ENCODE results near the gene DIAPH3.
"Not testable (repeated sequence)": the region's sequence is repeated elsewhere in the genome, so short reads cannot be mapped to it uniquely, and the experiment has no call there.

DIAPH3 gene

GRCh38 chr13:60163478-60164233, at the start of gene DIAPH3:
Gene DIAPH3 (minus strand): TSS chr13:60163928. CDS start chr13:60163766, 162 bp downstream.
- DNase-seq: peak; percentile 92

- DNase-seq: no peak
These were observed 49.6 kb upstream of the DIAPH3 start for GRCh38 chr13:60213236-60213744.

DNA sequence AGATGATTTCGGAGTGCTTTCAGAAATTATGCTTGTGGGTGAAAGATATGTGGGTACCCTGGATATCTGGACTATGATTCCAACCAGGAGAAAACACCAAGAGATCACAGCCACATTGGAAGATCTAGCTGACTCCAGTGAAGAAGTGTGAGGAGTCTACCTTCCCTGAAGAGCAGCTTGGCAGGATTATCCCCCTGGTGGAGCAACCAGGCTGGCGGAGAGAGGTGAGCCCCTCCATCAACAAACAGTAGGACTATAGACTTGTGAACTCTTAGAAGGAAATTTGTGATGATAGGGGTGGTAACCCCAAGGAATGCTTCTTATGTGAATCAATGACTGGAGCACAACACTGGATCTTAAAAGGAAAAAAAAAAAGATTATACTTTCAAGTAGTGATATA, 47.8 kb upstream of the DIAPH3 start:
- no peak for DNase-seq

DNA sequence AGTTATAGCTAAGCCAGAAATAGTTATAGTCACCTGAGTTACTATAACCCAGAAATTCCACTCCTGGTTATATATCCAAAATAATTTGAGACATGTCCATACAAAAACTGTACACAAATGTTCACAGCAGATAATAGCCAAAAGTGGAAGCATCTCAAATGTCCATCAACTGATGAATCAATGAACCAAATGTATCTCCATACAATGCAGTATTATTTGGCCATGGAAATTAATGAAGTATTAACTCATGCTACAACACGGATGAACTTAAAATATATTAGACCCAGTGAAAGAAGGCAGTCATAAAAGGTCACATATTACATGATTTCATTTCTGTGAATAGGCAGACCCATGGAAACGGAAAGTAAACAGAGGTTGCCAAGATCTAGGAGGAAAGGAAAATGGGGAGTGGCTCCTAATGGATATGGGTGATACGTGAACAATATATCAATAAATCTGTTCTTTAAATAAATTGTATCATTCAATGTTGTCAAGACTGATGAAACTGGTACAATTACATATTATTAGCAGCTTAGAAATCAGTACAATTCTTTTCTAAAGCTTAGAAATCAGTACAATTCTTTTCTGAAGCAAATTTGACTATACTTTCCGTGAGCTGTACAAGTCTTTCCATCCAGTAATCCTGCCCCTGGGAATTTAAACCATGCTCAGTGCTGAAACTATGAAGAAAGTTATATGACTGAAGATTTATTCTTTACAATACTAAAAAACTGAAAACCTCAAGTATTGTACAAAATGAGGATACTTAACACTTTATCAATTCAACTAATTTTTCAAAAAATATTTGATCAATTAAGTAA, 47.0 kb upstream of the DIAPH3 start:
- DNase-seq: no peak

- not testable (repeated sequence) for DNase-seq
These were observed 41.8 kb upstream of the DIAPH3 start for GRCh38 chr13:60205499-60205898.

- DNase-seq: no peak
These were observed 37.6 kb upstream of the DIAPH3 start for GRCh38 chr13:60201286-60201685.

- DNase-seq: not testable (repeated sequence)
These were observed 32.2 kb upstream of the DIAPH3 start for GRCh38 chr13:60195893-60196292.

- DNase-seq: no peak
These were observed 19.2 kb upstream of the DIAPH3 start for GRCh38 chr13:60182907-60183306.

DNA sequence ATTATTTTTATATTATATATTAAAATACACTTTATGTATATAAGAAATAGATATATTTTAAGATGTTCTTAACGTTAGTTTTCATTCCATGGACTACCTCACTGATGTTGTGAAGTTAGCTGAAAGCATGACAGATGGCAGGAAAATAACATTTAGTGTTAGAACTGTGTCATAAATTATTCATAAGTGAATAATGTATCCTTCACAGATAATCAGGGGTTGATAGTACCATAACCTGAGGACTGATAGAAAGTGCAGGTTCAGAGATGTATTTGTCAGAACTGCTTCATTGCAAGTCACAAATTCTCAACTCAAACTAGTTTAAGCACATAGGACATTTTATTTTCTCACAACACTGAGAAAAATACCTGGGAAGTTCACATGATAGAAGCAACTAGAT, 14.6 kb upstream of the DIAPH3 start:
- no peak for DNase-seq

GRCh38 chr13:60175571-60175970, 11.8 kb upstream of the DIAPH3 start:
- no peak for DNase-seq

GRCh38 chr13:60174113-60174512, 10.4 kb upstream of the DIAPH3 start:
- no peak for DNase-seq

- DNase-seq: no peak
These were observed 8.4 kb upstream of the DIAPH3 start for GRCh38 chr13:60172111-60172510.

DNA sequence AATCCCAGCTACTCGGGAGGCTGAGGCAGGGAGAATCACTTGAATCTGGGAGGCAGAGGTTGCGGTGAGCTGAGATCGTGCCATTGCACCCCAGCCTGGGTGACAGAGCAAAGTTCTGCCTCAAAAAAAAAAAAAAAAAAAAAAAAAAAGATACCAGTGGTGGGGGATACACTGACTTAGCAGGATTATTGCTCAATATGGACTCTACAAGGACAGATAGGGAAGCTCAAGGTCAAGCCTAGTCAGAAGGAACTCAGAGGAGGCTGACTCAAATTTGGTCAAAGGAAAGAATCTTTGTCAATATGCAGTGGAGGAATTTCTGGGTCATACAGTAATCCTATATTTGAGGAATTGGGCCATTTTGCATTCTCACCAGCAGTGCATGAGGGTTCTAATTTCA, 6.7 kb upstream of the DIAPH3 start:
- DNase-seq: no peak

- DNase-seq: no peak
These were observed 5.7 kb upstream of the DIAPH3 start for GRCh38 chr13:60169239-60170031.

GRCh38 chr13:60167121-60167520, 3.4 kb upstream of the DIAPH3 start:
- DNase-seq: no peak

DNA sequence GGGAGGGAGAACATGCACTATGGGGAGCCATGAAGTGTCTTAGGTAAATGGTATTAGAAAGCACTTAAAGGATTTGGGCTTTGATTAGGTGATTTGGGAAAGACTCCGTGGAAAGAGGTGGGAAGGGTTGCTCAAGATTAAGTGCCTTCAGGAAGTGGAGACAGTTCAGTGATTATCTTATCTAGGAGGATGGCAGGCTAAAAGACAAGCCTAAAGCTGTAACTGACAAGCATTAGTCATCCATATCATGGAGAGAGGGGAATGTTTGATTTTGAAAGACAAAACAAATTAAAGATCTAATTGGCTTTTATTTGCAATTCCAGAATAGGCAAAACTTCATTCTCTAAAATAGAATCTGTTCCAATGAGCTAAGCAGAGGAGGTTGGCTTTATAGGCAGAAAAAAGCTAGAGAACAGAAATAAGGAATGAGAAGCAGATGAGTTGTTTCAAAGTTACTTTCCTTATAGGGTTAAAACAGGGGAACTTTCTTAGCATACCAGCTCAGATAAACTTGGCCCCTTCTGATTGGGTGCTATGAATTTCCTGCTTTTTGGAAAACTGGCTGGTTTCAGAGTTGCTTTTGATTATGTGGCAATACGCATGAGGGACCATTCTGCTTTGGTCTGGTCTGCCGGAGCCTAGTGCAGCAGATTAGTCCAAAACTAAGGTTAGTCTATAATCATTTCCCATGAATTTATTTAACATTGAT, 1.8 kb upstream of the DIAPH3 start:
- DNase-seq: no peak

- no peak for DNase-seq
These were observed 634 bp upstream of the DIAPH3 start for GRCh38 chr13:60164234-60164889.

DNA sequence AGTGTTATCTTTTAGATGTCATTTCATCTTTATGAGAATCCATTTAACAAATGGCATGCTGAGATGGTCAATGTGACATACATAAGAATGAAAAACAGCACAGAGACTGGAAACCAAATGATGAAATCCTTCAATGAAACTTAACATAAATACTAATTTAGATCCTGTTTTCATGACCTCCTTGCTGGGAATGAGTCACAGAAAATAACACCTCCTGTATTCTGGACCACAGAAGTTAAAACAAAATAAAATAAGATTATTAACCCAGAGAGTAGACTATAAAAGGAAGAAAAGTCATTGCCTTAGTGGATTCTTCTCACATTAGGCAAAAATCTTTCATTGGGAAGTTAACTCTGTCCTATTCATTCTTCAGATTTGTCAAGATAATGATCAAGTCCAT, 1.6 kb downstream of the DIAPH3 start:
- no peak for DNase-seq

DNA sequence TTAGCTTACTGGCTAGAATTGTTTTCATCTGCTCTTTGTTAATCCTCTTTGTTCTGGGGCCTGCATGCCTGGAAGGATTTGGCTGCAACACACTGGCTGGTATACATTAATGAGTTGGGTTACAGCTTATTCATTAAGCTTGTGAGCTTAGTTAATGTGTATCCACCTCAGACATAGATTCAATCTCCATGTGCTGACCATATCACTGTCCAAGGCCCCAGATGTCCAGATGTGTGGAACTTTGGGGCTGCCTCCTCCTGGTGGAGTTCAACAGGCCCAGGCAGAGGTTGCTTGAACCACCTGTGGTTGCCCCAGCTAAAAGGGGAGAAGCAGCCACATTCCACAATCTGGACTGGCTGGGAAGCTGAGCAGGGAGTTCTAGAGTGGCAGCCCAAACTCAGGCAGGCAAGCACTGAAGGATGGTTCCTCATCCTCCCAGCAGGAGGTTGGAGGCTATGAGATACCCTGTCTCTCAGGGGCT, 5.4 kb downstream of the DIAPH3 start:
- DNase-seq: no peak

DNA sequence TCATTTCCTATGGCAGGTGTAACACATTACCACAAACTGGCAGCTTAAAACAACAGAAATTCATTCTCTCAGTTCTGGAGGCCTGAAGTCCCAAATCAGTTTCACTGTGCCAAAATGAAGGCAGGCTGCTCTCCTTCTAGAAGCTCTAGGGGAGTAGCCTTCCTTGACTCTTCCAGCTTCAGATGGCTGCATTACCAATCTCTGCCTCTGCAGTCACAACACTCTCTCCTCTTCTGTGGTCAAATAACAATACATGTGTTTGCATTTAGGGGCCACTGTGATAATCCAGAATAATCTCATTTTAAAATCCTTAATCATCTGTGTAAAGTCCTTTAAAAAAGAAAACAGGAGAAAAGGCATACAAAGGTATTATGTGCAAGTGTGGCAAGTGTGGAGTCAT, 7.8 kb downstream of the DIAPH3 start:
- DNase-seq: no peak

- DNase-seq: no peak
These were observed 10.8 kb downstream of the DIAPH3 start for GRCh38 chr13:60152904-60153303.

- no peak for DNase-seq
These were observed 11.6 kb downstream of the DIAPH3 start for GRCh38 chr13:60152114-60152513.
